ENCODE data around the gene RALGAPB.

GRCh38 chr20:38589351-38589750 is 116.7 kb downstream of the RALGAPB start:
- TF ChIP-seq POLR2AphosphoS5 (IDR thresholded peaks at IDR 0.05) (no peak), CTCF (IDR thresholded peaks at IDR 0.05) (no peak), POLR2A (IDR thresholded peaks at IDR 0.05) (no peak)

All from breast epithelium (tissue), 3 donors.